ENCODE results near the gene COLEC11. TPM values are rescaled to one million over a fixed set of nuclear protein-coding genes. Genes with fewer than 3 reads are reported as not detected.

Gene COLEC11
- total and polyA plus RNA-seq, 2 of the 13 experiments (the other 11 are each of a cell fraction or from before 2014, with no cell fraction given) = 1.5 to 3.0 TPM

DNA sequence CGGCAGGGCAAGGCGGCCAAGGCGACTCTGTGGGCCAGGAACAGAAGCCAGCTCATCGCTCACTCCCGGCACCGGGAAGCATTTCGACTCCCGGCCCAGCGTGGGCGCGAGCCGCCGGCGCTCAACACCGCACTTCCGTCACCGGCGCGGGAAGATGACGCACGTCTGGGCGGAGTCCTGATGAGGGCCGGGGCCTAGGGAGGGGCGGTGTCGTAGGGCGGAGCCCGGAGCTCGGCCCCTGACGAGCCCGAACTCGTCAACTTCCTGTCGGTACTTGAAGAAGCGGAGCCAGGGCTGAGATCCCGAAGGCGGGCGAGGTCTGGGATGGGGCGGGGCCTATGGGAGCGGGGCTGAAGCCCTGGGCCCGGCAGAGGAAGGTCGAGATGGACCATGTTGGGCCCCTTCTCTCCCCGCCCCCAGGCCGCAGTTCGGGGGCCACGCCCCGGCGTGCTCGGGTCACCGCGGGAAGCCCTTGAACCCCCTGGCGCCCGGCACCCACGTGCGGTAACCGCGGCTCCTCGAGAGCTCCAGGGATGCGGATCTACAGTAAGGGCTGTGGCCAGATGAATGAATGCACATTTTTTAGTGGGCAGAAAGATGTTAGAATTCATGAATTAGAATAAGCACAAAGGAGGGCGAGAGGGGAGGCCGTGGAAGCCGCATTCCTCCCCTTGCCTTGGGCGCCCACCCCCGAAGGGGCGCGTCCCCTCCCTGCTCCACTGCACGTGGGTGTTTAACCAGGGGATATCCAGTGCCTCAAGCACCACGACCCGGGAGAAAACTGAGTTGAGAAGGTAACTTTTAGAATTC is 36.5 kb upstream of the COLEC11 start, which contains the start of gene RNASEH1 (continued):
- TF ChIP-seq, protein P1, sequence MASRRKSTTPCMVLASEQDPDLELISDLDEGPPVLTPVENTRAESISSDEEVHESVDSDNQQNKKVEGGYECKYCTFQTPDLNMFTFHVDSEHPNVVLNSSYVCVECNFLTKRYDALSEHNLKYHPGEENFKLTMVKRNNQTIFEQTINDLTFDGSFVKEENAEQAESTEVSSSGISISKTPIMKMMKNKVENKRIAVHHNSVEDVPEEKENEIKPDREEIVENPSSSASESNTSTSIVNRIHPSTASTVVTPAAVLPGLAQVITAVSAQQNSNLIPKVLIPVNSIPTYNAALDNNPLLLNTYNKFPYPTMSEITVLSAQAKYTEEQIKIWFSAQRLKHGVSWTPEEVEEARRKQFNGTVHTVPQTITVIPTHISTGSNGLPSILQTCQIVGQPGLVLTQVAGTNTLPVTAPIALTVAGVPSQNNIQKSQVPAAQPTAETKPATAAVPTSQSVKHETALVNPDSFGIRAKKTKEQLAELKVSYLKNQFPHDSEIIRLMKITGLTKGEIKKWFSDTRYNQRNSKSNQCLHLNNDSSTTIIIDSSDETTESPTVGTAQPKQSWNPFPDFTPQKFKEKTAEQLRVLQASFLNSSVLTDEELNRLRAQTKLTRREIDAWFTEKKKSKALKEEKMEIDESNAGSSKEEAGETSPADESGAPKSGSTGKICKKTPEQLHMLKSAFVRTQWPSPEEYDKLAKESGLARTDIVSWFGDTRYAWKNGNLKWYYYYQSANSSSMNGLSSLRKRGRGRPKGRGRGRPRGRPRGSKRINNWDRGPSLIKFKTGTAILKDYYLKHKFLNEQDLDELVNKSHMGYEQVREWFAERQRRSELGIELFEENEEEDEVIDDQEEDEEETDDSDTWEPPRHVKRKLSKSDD (CRISPR knock-in tag; IDR thresholded peaks at IDR 0.05; ENCODE audit: low read depth) = no peak; the same call in none of the 2 replicates
- 0 out of 2 replicates have a peak, but pooled peaks have one; percentile 92 for TF ChIP-seq TOE1 (CRISPR knock-in tag; IDR thresholded peaks at IDR 0.05)
- peak; percentile 91; the same call in 1 of the 2 replicates for TF ChIP-seq SMYD3 (CRISPR knock-in tag; IDR thresholded peaks at IDR 0.05)
- no peak for TF ChIP-seq TBP (CRISPR knock-in tag; IDR thresholded peaks at IDR 0.05)
- peak; percentile 84 for TF ChIP-seq ZNF136 (CRISPR knock-in tag; IDR thresholded peaks at IDR 0.05; ENCODE audit: low read depth)
- TF ChIP-seq, protein P2, sequence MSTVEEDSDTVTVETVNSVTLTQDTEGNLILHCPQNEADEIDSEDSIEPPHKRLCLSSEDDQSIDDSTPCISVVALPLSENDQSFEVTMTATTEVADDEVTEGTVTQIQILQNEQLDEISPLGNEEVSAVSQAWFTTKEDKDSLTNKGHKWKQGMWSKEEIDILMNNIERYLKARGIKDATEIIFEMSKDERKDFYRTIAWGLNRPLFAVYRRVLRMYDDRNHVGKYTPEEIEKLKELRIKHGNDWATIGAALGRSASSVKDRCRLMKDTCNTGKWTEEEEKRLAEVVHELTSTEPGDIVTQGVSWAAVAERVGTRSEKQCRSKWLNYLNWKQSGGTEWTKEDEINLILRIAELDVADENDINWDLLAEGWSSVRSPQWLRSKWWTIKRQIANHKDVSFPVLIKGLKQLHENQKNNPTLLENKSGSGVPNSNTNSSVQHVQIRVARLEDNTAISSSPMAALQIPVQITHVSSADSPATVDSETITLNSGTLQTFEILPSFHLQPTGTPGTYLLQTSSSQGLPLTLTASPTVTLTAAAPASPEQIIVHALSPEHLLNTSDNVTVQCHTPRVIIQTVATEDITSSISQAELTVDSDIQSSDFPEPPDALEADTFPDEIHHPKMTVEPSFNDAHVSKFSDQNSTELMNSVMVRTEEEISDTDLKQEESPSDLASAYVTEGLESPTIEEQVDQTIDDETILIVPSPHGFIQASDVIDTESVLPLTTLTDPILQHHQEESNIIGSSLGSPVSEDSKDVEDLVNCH (CRISPR knock-in tag; IDR thresholded peaks at IDR 0.05) = peak; percentile 97
- TF ChIP-seq, protein P3, sequence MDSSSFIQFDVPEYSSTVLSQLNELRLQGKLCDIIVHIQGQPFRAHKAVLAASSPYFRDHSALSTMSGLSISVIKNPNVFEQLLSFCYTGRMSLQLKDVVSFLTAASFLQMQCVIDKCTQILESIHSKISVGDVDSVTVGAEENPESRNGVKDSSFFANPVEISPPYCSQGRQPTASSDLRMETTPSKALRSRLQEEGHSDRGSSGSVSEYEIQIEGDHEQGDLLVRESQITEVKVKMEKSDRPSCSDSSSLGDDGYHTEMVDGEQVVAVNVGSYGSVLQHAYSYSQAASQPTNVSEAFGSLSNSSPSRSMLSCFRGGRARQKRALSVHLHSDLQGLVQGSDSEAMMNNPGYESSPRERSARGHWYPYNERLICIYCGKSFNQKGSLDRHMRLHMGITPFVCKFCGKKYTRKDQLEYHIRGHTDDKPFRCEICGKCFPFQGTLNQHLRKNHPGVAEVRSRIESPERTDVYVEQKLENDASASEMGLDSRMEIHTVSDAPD (CRISPR knock-in tag; IDR thresholded peaks at IDR 0.05) = peak; percentile 90
- TF ChIP-seq, protein P4, sequence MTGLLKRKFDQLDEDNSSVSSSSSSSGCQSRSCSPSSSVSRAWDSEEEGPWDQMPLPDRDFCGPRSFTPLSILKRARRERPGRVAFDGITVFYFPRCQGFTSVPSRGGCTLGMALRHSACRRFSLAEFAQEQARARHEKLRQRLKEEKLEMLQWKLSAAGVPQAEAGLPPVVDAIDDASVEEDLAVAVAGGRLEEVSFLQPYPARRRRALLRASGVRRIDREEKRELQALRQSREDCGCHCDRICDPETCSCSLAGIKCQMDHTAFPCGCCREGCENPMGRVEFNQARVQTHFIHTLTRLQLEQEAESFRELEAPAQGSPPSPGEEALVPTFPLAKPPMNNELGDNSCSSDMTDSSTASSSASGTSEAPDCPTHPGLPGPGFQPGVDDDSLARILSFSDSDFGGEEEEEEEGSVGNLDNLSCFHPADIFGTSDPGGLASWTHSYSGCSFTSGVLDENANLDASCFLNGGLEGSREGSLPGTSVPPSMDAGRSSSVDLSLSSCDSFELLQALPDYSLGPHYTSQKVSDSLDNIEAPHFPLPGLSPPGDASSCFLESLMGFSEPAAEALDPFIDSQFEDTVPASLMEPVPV (CRISPR knock-in tag; IDR thresholded peaks at IDR 0.05) = peak; percentile 99
- peak; percentile 83; the same call in 1 of the 2 replicates for TF ChIP-seq FOXM1 (CRISPR knock-in tag; IDR thresholded peaks at IDR 0.05)
- TF ChIP-seq PAX8 (CRISPR knock-in tag; IDR thresholded peaks at IDR 0.05; ENCODE audit: borderline replicate concordance) = peak; percentile 88
- TF ChIP-seq SRSF9 (IDR thresholded peaks at IDR 0.05; ENCODE audit: borderline replicate concordance, insufficient read depth, low read depth, low read length, poor library complexity, severe bottlenecking) = no peak
- peak; percentile 98 for TF ChIP-seq PHF8 (CRISPR knock-in tag; IDR thresholded peaks at IDR 0.05)
- peak; percentile 99 for TF ChIP-seq HDAC1 (CRISPR knock-in tag; IDR thresholded peaks at IDR 0.05)
- peak; percentile 99 for TF ChIP-seq KDM5A (IDR thresholded peaks at IDR 0.05; ENCODE audit: borderline replicate concordance, low read length)
- TF ChIP-seq ARNT (IDR thresholded peaks at IDR 0.05) = no peak
- TF ChIP-seq ZNF484 (CRISPR knock-in tag; IDR thresholded peaks at IDR 0.05; ENCODE audit: borderline replicate concordance, low read depth) = 0 out of 2 replicates have a peak, but pooled peaks have one; percentile 79
- TF ChIP-seq, protein P5, sequence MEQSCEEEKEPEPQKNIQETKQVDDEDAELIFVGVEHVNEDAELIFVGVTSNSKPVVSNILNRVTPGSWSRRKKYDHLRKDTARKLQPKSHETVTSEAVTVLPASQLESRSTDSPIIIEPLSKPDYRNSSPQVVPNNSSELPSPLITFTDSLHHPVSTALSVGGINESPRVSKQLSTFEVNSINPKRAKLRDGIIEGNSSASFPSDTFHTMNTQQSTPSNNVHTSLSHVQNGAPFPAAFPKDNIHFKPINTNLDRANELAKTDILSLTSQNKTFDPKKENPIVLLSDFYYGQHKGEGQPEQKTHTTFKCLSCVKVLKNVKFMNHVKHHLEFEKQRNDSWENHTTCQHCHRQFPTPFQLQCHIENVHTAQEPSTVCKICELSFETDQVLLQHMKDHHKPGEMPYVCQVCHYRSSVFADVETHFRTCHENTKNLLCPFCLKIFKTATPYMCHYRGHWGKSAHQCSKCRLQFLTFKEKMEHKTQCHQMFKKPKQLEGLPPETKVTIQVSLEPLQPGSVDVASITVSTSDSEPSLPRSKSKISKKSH (CRISPR knock-in tag; IDR thresholded peaks at IDR 0.05; ENCODE audit: borderline replicate concordance) = peak; percentile 89; the same call in 1 of the 2 replicates
- TF ChIP-seq FOXA1 (IDR thresholded peaks at IDR 0.05) = no peak
- peak; percentile 65 for TF ChIP-seq FOXA1 (CRISPR knock-in tag; IDR thresholded peaks at IDR 0.05)
